ENCODE measurements around the gene BEND6. TPM values are rescaled to one million over a fixed set of nuclear protein-coding genes. Genes with fewer than 3 reads are reported as not detected.

Gene BEND6
- total RNA-seq, 1 donor from 2014 or later = not detected

- peaks cover 12% of the 10 kb centered on the region for H3K36me3 Mint-ChIP-seq (ENCODE audit: low read depth)
- intact Hi-C loops (cut with micrococcal nuclease) = no loop called here
- no peak overlapping the region for H3K4me3 Mint-ChIP-seq
- peaks cover 5% of the 10 kb centered on the region for H3K4me1 Mint-ChIP-seq (ENCODE audit: low read depth)
- H3K27ac Mint-ChIP-seq = no peak overlapping the region
- no peak for DNase-seq (ENCODE audit: low spot score)
- no peaks in the 10 kb centered on the region for H3K9me3 Mint-ChIP-seq
- no peaks in the 10 kb centered on the region for H3K27me3 Mint-ChIP-seq (ENCODE audit: insufficient read depth)
Measured at GRCh38 chr6:57068061-57068460, 113.2 kb downstream of the BEND6 start.

DNA sequence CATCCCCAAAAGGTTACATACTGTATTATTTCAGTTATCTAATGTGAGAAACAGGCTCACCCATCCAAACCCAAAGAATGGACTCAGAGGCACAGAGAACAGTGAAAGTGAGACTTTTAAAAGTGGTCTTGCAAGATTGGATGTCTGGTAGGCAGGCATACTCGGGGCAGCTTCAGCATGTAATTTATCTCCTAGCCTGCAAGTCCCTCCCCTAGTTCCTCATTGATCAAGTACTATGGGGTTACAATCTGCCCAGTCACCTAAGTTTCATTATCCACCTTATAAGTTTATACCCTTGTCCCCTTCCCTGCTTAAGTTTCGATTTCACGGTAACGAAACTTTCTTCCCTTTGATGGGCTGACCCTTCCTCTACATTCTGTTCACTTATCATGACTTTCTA is 114.3 kb downstream of the BEND6 start:
- Mint-ChIP-seq H3K4me3 (no peak overlapping the region), H3K36me3 (ENCODE audit: low read depth) (peaks cover 15% of the 10 kb centered on the region), H3K4me1 (ENCODE audit: low read depth) (peaks cover 5% of the 10 kb centered on the region), H3K9me3 (no peaks in the 10 kb centered on the region), H3K27ac (no peak overlapping the region), H3K27me3 (ENCODE audit: insufficient read depth) (no peaks in the 10 kb centered on the region)
- DNase-seq (ENCODE audit: low spot score) = no peak
- intact Hi-C loops (cut with micrococcal nuclease) = no loop called here

DNA sequence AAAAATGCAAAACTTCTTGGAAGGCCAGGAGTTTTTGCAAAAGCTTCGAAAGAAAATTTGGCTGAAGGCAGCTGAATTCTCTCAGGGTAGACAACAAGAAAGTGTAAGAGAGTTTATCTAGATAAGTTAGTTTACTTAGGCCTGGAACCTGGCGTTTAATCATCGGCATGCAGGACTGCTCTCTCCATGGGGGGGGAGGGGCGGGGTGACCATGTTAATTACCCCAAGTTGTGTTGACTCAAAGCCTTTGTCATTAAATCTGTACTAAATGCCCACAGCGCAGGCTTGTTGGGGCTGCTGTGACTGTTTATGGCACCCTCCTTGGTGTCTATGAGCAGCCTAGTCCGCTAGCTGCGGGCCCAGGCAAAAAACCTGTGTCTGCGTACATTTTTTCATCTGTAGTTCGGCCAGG is 115.0 kb downstream of the BEND6 start:
- DNase-seq (ENCODE audit: low spot score) = no peak
- Mint-ChIP-seq H3K27ac (no peak overlapping the region), H3K4me3 (no peak overlapping the region), H3K9me3 (no peaks in the 10 kb centered on the region), H3K36me3 (ENCODE audit: low read depth) (peaks cover 12% of the 10 kb centered on the region), H3K27me3 (ENCODE audit: insufficient read depth) (no peaks in the 10 kb centered on the region), H3K4me1 (ENCODE audit: low read depth) (peaks cover 1% of the 10 kb centered on the region)
- intact Hi-C loops (cut with micrococcal nuclease) = no loop called here

DNA sequence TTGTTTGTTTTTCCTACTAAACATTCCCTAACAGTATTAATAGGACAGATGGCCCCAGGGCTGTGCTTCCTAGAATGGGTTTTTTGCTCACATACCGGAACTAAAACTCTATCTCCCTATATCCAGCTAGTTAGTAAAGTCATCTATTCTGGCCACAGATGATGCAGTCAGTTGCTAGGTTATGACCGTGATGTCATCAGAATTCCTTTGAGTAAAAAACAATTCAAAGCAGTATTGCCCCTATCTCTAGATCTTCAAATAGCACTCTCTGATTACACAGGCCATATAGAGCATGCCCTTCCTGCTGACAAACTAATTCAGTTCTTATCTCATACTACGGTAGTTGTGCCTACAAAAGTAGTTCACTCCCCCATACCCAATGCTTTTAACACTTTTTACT is 117.2 kb downstream of the BEND6 start:
- Mint-ChIP-seq H3K27me3 (ENCODE audit: insufficient read depth) (no peaks in the 10 kb centered on the region), H3K27ac (no peak overlapping the region), H3K4me1 (ENCODE audit: low read depth) (no peaks in the 10 kb centered on the region), H3K36me3 (ENCODE audit: low read depth) (peaks cover 6% of the 10 kb centered on the region), H3K4me3 (no peak overlapping the region), H3K9me3 (no peaks in the 10 kb centered on the region)
- intact Hi-C loops (cut with micrococcal nuclease) = no loop called here
- no peak for DNase-seq (ENCODE audit: low spot score)

- intact Hi-C loops (cut with micrococcal nuclease) = no loop called here
- Mint-ChIP-seq H3K36me3 (ENCODE audit: low read depth) (peaks cover 7% of the 10 kb centered on the region), H3K4me1 (ENCODE audit: low read depth) (no peaks in the 10 kb centered on the region), H3K4me3 (no peak overlapping the region), H3K27me3 (ENCODE audit: insufficient read depth) (no peaks in the 10 kb centered on the region), H3K9me3 (peaks cover 3% of the 10 kb centered on the region), H3K27ac (no peak overlapping the region)
- DNase-seq (ENCODE audit: low spot score) = no peak
Measured at GRCh38 chr6:57074383-57074782, 119.5 kb downstream of the BEND6 start.

DNA sequence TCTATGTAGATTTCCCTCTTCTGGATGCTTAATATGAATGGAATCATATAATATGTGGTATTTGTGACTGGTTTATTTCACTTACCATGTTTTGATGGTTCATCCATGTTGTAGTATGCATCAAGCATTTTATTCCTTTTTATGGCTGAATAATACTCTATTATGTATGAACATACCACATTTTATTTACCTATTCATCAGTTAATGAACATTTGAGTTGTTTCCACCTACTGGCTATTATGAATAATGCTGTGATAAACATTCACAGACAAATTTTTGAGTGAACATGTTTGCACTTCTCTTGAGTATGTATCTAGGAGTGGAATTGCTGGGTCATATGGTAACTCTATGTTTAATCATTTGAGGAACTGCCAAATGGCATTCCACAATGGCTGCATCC is 120.2 kb downstream of the BEND6 start:
- H3K27ac Mint-ChIP-seq = no peak overlapping the region
- no peaks in the 10 kb centered on the region for H3K27me3 Mint-ChIP-seq (ENCODE audit: insufficient read depth)
- H3K36me3 Mint-ChIP-seq (ENCODE audit: low read depth) = peaks cover 7% of the 10 kb centered on the region
- DNase-seq (ENCODE audit: low spot score) = no peak
- H3K9me3 Mint-ChIP-seq = peaks cover 3% of the 10 kb centered on the region
- no peak overlapping the region for H3K4me3 Mint-ChIP-seq
- intact Hi-C loops (cut with micrococcal nuclease) = no loop called here
- no peaks in the 10 kb centered on the region for H3K4me1 Mint-ChIP-seq (ENCODE audit: low read depth)

Other genes starting within 250 kb of the BEND6 start
- 12.6 and 14.0 TPM in 2 replicates for gene KIAA1586, start 91.6 kb downstream of the BEND6 start, total RNA-seq
- 58.1 and 64.4 TPM in 2 replicates for gene ZNF451, start 135.1 kb downstream of the BEND6 start, total RNA-seq
- 12.3 and 13.1 TPM in 2 replicates for gene BAG2, start 217.2 kb downstream of the BEND6 start, total RNA-seq